Retinal pigment epithelial cell (primary cell): ENCODE results near the gene FN3KRP.
"Not testable (repeated sequence)": the region's sequence is repeated elsewhere in the genome, so short reads cannot be mapped to it uniquely, and the experiment has no call there.

Source experiments
- DNase-seq: peaks from one replicate; pipeline ENCODE4 v3.0.0-alpha.2; 2010; ENCODE audit warnings: low read depth
- H3K4me3 ChIP-seq: 2 replicates; pipeline ENCODE4 v1.5.1; 2011; ENCODE audit warnings: mild to moderate bottlenecking, low read length, control low read depth, moderate library complexity
- CTCF ChIP-seq: conservative IDR thresholded peaks from 2 replicates; pipeline ENCODE4 v1.5.1; 2011; ENCODE audit warnings: low read depth, low read length, control low read depth, inconsistent platforms

Gene FN3KRP

DNA sequence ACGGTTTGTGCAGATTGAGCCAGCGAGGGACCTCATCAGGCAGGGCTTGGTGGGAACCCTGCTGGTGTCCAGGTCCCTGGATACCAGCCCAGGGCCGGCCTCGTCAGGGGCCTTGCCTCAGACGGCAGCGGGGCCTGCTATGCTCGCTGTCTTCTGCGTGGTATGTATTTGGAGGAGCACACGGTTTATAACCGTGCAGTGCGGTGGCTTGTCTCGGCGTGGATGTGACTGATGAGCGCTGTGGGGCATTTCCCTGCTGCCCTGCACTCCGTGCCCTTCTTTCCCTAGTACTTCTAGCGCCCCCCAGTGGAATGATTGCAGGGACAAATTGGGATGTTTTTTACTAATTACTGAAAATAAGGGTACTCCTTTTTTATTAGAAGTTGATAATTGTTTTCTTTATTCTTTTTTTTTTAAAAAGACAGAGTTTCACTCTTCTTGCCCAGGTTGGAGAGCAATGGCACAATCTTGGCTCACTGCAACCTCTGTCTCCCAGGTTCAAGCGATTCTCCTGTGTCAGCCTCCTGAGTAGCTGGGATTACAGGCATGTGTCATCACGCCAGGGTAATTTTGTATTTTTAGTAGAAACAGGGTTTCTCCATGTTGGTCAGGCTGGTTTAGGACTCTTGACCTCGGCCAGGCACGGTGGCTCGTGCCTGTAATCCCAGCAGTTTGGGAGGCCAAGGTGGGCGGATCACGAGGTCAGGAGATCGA lies 50.7 kb downstream of the FN3KRP start:
- DNase-seq = no peak
- TF ChIP-seq CTCF = peak; percentile 73
- no peak overlapping the region for H3K4me3 ChIP-seq

GRCh38 chr17:82769041-82769440 lies 52.5 kb downstream of the FN3KRP start:
- H3K4me3 ChIP-seq = no peak overlapping the region
- DNase-seq = no peak
- no peak for TF ChIP-seq CTCF

DNA sequence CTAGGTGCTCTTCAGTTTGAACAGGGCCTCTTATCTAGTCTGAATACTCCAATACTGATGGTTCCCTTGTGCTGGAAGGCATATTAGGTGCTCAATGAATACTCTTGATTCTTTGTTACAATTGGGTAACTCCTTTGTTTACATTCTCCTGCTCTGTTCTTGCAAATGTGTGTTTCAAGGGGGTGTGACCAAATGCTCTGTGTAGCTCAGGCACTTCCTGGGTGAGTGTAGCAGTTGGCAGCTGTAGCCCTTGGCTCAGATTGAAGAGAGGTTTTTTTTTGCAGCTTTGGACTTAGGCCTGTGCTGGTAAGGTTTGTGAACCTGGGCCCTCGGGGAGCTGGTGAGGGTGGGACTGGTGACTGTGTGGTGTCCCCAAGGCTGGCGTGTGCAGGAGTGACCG lies 55.5 kb downstream of the FN3KRP start:
- no peak for DNase-seq
- no peak for TF ChIP-seq CTCF
- no peak overlapping the region for H3K4me3 ChIP-seq

- not testable (repeated sequence) for H3K4me3 ChIP-seq, DNase-seq
Observed at GRCh38 chr17:82774456-82774855, 58.0 kb downstream of the FN3KRP start.

GRCh38 chr17:82775001-82775823 lies 58.7 kb downstream of the FN3KRP start:
- DNase-seq = no peak
- peak overlapping the region; percentile 23 for H3K4me3 ChIP-seq

DNA sequence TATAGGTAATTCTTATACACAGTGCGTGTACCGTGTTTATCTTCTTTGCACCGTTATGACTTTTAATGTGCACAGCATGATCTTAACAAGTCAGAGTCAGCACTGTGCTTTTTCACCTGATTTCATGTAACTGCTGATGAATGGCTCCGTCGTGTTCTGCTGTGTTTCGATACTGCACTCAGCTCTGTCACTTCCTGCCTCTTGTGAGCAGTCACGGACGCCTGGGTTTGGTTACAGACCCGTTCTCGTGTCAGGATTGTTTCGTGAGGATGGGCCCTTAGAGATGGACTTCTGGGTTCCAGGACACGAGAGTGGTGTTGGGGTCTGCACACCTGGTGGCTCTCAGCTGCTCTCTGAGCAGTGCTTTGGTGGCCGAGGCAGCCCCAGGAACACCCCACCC lies 59.9 kb downstream of the FN3KRP start:
- no peak overlapping the region for H3K4me3 ChIP-seq
- DNase-seq = no peak
- no peak for TF ChIP-seq CTCF

More at GRCh38 chr17:82775001-82775823, 58.7 kb downstream of the FN3KRP start:
- TF ChIP-seq CTCF = peak; percentile 88
